NCI-H2196 (cell line): ENCODE measurements around the gene TSPAN6.

Experiments
- DNase-seq: peaks from one replicate; lab custom pipeline; 2025; ENCODE audit not compliant: unreplicated experiment; lab: John Stamatoyannopoulos, UW

The TSPAN6 gene

GRCh38 chrX:100636321-100636991, at the start of gene TSPAN6:
TSPAN6 (minus strand) TSS chrX:100636806; CDS start chrX:100636694, 112 bp downstream.
- DNase-seq: peak; percentile 52

GRCh38 chrX:100685997-100686305, 49.3 kb upstream of the TSPAN6 start:
- DNase-seq: no peak

- peak; percentile 28 for DNase-seq
These were observed 48.8 kb upstream of the TSPAN6 start for GRCh38 chrX:100685284-100685996.

- no peak for DNase-seq
These were observed 46.3 kb upstream of the TSPAN6 start for GRCh38 chrX:100682939-100683338.

GRCh38 chrX:100681599-100681998, 45.0 kb upstream of the TSPAN6 start:
- DNase-seq: no peak

GRCh38 chrX:100680756-100681155, 44.1 kb upstream of the TSPAN6 start:
- no peak for DNase-seq

- DNase-seq: no peak
These were observed 41.1 kb upstream of the TSPAN6 start for GRCh38 chrX:100677611-100678181.

- no peak for DNase-seq
These were observed 38.1 kb upstream of the TSPAN6 start for GRCh38 chrX:100674705-100675104.

GRCh38 chrX:100673397-100673953, 36.9 kb upstream of the TSPAN6 start:
- no peak for DNase-seq

- no peak for DNase-seq
These were observed 36.4 kb upstream of the TSPAN6 start for GRCh38 chrX:100672966-100673365.

- DNase-seq: no peak
These were observed 27.0 kb upstream of the TSPAN6 start for GRCh38 chrX:100663642-100664041.

GRCh38 chrX:100662796-100663195, 26.2 kb upstream of the TSPAN6 start:
- DNase-seq: no peak

- DNase-seq: no peak
These were observed 25.6 kb upstream of the TSPAN6 start for GRCh38 chrX:100662170-100662569.

- no peak for DNase-seq
These were observed 23.0 kb upstream of the TSPAN6 start for GRCh38 chrX:100659431-100660137.

- no peak for DNase-seq
These were observed 22.4 kb upstream of the TSPAN6 start for GRCh38 chrX:100658941-100659381.

GRCh38 chrX:100654261-100654660, 17.7 kb upstream of the TSPAN6 start:
- DNase-seq: no peak

GRCh38 chrX:100652266-100652665, 15.7 kb upstream of the TSPAN6 start:
- DNase-seq: no peak

- DNase-seq: no peak
These were observed 14.2 kb upstream of the TSPAN6 start for GRCh38 chrX:100650841-100651240.

GRCh38 chrX:100649550-100650356, 13.1 kb upstream of the TSPAN6 start:
- no peak for DNase-seq
